Neuron (in vitro differentiated cells): ENCODE data around the gene RELCH.

Experiments
- H2AFZ ChIP-seq: one replicate; pipeline ENCODE4 v1.6.1; 2013; ENCODE audit warnings: low read depth, mild to moderate bottlenecking, inconsistent platforms, low read length, moderate library complexity
- H3K27me3 ChIP-seq: one replicate; pipeline ENCODE4 v1.6.1; 2013; ENCODE audit warnings: low read length; ENCODE audit not compliant: insufficient read depth
- H3K36me3 ChIP-seq: one replicate; pipeline ENCODE4 v1.6.1; 2013; ENCODE audit warnings: low read length; ENCODE audit not compliant: insufficient read depth
- H3K4me1 ChIP-seq: one replicate; pipeline ENCODE4 v1.6.1; 2013; ENCODE audit warnings: low read length; ENCODE audit not compliant: insufficient read depth
- H3K4me3 ChIP-seq: 2 replicates; pipeline ENCODE4 v1.5.1; 2013; ENCODE audit warnings: mild to moderate bottlenecking, low read length, moderate library complexity
- H3K9me3 ChIP-seq: one replicate; pipeline ENCODE4 v1.6.1; 2013; ENCODE audit warnings: low read length

The RELCH gene

GRCh38 chr18:62282188-62282629 lies 95.2 kb downstream of the RELCH start:
- no peaks in the 10 kb centered on the region for H3K27me3 ChIP-seq
- H3K9me3 ChIP-seq, result no peaks in the 10 kb centered on the region
- peaks cover 3% of the 10 kb centered on the region for H3K4me1 ChIP-seq
- no peak overlapping the region for H3K4me3 ChIP-seq
- H3K36me3 ChIP-seq, result peaks cover 50% of the 10 kb centered on the region
- no peak overlapping the region for H2AFZ ChIP-seq

GRCh38 chr18:62284637-62285036 lies 97.6 kb downstream of the RELCH start:
- H3K36me3 ChIP-seq, result peaks cover 56% of the 10 kb centered on the region
- H3K4me1 ChIP-seq, result peaks cover under 1% of the 10 kb centered on the region
- H3K4me3 ChIP-seq, result no peak overlapping the region
- H2AFZ ChIP-seq, result no peak overlapping the region
- no peaks in the 10 kb centered on the region for H3K27me3 ChIP-seq
- H3K9me3 ChIP-seq, result no peaks in the 10 kb centered on the region

GRCh38 chr18:62285281-62285680 lies 98.2 kb downstream of the RELCH start:
- Histone ChIP-seq H2AFZ (no peak overlapping the region), H3K27me3 (no peaks in the 10 kb centered on the region), H3K4me3 (no peak overlapping the region), H3K9me3 (no peaks in the 10 kb centered on the region), H3K4me1 (no peaks in the 10 kb centered on the region), H3K36me3 (peaks cover 55% of the 10 kb centered on the region)

GRCh38 chr18:62287781-62288664 lies 101.0 kb downstream of the RELCH start:
- no peaks in the 10 kb centered on the region for H3K4me1 ChIP-seq
- H3K36me3 ChIP-seq, result peaks cover 55% of the 10 kb centered on the region
- no peak overlapping the region for H2AFZ ChIP-seq
- H3K27me3 ChIP-seq, result no peaks in the 10 kb centered on the region
- no peak overlapping the region for H3K4me3 ChIP-seq
- H3K9me3 ChIP-seq, result peaks cover 1% of the 10 kb centered on the region

- no peak overlapping the region for H3K4me3 ChIP-seq
- H2AFZ ChIP-seq, result no peak overlapping the region
- H3K9me3 ChIP-seq, result peaks cover 1% of the 10 kb centered on the region
- H3K4me1 ChIP-seq, result no peaks in the 10 kb centered on the region
- no peaks in the 10 kb centered on the region for H3K27me3 ChIP-seq
- H3K36me3 ChIP-seq, result peaks cover 52% of the 10 kb centered on the region
These were observed 101.6 kb downstream of the RELCH start for GRCh38 chr18:62288665-62289008.

GRCh38 chr18:62289047-62289446 lies 102.0 kb downstream of the RELCH start:
- H3K4me3 ChIP-seq, result no peak overlapping the region
- no peaks in the 10 kb centered on the region for H3K4me1 ChIP-seq
- peaks cover 1% of the 10 kb centered on the region for H3K9me3 ChIP-seq
- H2AFZ ChIP-seq, result no peak overlapping the region
- H3K36me3 ChIP-seq, result peaks cover 52% of the 10 kb centered on the region
- no peaks in the 10 kb centered on the region for H3K27me3 ChIP-seq

- Histone ChIP-seq H3K4me3 (no peak overlapping the region), H3K9me3 (peaks cover 1% of the 10 kb centered on the region), H3K27me3 (no peaks in the 10 kb centered on the region), H2AFZ (no peak overlapping the region), H3K4me1 (peaks cover 3% of the 10 kb centered on the region), H3K36me3 (peaks cover 42% of the 10 kb centered on the region)
These were observed 107.0 kb downstream of the RELCH start for GRCh38 chr18:62294073-62294472.

GRCh38 chr18:62300359-62300963 lies 113.4 kb downstream of the RELCH start:
- H3K4me3 ChIP-seq, result no peak overlapping the region
- H3K36me3 ChIP-seq, result peaks cover 34% of the 10 kb centered on the region
- no peaks in the 10 kb centered on the region for H3K9me3 ChIP-seq

GRCh38 chr18:62301322-62301721 lies 114.3 kb downstream of the RELCH start:
- Histone ChIP-seq H3K4me1 (peaks cover 13% of the 10 kb centered on the region), H3K9me3 (no peaks in the 10 kb centered on the region), H3K27me3 (no peaks in the 10 kb centered on the region), H3K4me3 (no peak overlapping the region), H2AFZ (no peak overlapping the region), H3K36me3 (peaks cover 34% of the 10 kb centered on the region)

More at GRCh38 chr18:62300359-62300963, 113.4 kb downstream of the RELCH start:
- peaks cover 6% of the 10 kb centered on the region for H3K4me1 ChIP-seq
- no peaks in the 10 kb centered on the region for H3K27me3 ChIP-seq
- no peak overlapping the region for H2AFZ ChIP-seq

- H2AFZ ChIP-seq, result no peak overlapping the region
- H3K27me3 ChIP-seq, result no peaks in the 10 kb centered on the region
- peaks cover 3% of the 10 kb centered on the region for H3K9me3 ChIP-seq
- H3K36me3 ChIP-seq, result peaks cover 11% of the 10 kb centered on the region
- H3K4me1 ChIP-seq, result no peaks in the 10 kb centered on the region
- H3K4me3 ChIP-seq, result no peak overlapping the region
These were observed 125.8 kb downstream of the RELCH start for GRCh38 chr18:62312851-62313250.

- no peak overlapping the region for H2AFZ ChIP-seq
- no peaks in the 10 kb centered on the region for H3K9me3 ChIP-seq
- H3K4me3 ChIP-seq, result no peak overlapping the region
- H3K27me3 ChIP-seq, result peaks cover 19% of the 10 kb centered on the region
- H3K36me3 ChIP-seq, result no peaks in the 10 kb centered on the region
- H3K4me1 ChIP-seq, result no peaks in the 10 kb centered on the region
These were observed 131.4 kb downstream of the RELCH start for GRCh38 chr18:62318228-62319180.

GRCh38 chr18:62321201-62321600 lies 134.1 kb downstream of the RELCH start:
- Histone ChIP-seq H3K27me3 (peaks cover 44% of the 10 kb centered on the region), H2AFZ (no peak overlapping the region)

More at GRCh38 chr18:62321201-62321600, 134.1 kb downstream of the RELCH start:
- H3K4me1 ChIP-seq, result peaks cover 3% of the 10 kb centered on the region
- no peaks in the 10 kb centered on the region for H3K36me3 ChIP-seq
- H3K9me3 ChIP-seq, result no peaks in the 10 kb centered on the region
- no peak overlapping the region for H3K4me3 ChIP-seq
